GM21367 (cell line): ENCODE data around the gene R3HDM4.
"Not testable (repeated sequence)": the region's sequence is repeated elsewhere in the genome, so short reads cannot be mapped to it uniquely, and the experiment has no call there.

ENCODE experiments used
- ATAC-seq: cut with Tn5 transposase; IDR thresholded peaks from one replicate; pipeline ENCODE4 v1.9.1; 2021; ENCODE audit not compliant: unreplicated experiment

R3HDM4 gene

DNA sequence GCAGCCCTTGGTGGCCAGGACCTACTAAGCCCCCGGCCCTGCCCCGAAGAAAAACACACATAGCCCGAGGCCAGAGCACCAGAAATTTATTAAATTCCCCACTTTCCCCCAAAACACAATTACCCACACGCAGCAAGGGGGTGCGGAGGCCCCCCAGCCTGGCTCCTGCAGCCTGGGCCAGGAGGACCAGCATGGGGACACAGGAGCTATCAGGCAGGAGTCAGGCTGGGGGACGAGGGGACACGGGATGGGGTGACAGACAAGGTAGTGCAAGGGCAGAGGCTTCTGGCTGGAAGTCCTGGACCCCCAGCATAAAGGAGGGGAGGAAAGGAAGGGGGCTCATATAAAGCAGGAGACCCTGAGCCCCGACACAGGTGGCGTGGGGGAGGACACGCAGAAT lies 16.6 kb downstream of the R3HDM4 start:
- ATAC-seq = no peak

DNA sequence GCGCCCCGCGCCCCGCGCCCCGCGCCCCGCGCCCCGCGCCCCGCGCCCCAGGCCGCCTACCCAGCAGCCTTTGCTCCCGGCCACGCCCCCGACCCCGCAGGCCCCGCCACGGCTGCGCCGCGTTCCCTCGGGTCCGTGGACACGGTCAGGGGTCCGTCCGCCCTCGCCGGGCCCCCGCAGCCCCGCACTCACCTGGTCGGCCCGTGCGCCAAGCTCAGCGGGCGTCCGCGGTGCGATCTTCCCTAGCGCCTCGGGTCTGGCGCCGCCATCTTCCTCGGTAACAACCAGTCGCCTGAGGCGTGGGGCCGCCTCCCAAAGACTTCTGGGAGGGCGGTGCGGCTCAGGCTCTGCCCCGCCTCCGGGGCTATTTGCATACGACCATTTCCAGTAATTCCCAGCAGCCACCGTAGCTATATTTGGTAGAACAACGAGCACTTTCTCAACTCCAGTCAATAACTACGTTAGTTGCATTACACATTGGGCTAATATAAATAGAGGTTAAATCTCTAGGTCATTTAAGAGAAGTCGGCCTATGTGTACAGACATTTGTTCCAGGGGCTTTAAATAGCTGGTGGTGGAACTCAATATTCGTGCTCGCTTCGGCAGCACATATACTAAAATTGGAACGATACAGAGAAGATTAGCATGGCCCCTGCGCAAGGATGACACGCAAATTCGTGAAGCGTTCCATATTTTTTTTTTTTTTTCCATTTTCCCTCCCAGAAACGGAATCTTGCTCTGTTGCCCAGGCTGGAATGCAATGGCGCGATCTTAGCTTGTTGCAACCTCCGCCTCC lies 19.9 kb downstream of the R3HDM4 start, which contains the start of the genes MED16 and RNU6-9:
MED16 (minus strand) TSS at position 294 of the 796 bp plus-strand sequence. CDS start 2,056 bp downstream, outside the sequence.
RNU6-9 (plus strand) TSS at position 591 of the 796 bp plus-strand sequence.
- ATAC-seq = peak; percentile 63

DNA sequence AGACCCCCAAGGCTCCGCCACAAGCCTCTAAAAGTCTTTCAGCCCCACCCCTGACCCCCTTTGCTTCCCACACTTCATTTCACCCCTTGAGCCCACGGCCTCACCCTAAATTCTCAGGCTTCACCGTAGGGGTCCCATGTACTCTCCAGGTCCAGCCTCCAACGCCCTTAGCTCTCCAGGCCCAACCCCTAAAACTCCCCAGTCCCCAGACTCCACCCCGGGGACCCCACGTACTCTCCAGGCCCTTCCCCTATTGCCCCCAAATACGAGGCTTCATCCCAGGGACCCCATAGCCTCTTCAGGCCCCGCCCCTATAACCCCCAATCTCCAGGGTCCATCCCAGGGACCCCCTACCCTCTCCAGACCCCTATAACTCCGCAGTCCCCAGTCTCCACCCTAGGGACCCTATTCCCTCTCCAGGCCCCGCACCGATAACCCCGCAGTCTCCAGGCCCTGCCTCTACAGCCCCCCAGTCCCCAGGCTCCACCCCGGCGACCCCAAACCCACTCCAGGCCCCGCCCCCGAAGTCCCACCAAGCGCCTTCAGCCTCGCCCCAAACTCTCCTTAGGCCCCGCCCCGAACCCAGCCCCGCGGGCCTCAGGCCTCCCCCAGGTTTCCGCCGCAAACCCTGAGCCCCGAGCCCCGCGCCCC lies 20.7 kb downstream of the R3HDM4 start:
- ATAC-seq = peak; percentile 4

DNA sequence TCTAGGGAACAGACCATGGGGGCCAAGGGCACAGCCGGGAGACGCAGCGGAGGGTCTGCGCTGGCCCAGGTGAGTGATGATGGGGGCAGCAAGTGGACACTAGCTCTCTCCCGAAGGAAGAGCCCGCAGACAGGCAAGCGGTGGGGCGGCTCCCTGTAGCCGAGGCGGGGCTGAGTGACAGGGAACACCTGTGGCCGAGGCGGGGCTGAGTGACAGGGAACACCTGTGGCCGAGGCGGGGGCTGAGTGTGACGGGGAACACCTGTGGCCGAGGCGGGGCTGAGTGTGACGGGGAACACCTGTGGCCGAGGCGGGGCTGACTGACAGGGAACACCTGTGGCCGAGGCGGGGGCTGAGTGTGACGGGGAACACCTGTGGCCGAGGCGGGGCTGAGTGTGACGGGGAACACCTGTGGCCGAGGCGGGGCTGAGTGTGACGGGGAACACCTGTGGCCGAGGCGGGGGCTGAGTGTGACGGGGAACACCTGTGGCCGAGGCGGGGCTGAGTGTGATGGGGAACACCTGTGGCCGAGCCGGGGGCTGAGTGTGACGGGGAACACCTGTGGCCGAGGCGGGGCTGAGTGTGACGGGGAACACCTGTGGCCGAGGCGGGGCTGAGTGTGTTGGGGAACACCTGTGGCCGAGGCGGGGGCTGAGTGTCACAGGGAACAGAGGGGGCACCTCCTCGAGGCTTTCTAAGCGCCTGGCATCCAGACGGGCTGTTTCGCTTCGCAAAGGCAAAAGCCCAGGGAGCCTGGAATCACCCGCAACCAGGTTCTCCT lies 21.4 kb downstream of the R3HDM4 start:
- ATAC-seq = not testable (repeated sequence)

DNA sequence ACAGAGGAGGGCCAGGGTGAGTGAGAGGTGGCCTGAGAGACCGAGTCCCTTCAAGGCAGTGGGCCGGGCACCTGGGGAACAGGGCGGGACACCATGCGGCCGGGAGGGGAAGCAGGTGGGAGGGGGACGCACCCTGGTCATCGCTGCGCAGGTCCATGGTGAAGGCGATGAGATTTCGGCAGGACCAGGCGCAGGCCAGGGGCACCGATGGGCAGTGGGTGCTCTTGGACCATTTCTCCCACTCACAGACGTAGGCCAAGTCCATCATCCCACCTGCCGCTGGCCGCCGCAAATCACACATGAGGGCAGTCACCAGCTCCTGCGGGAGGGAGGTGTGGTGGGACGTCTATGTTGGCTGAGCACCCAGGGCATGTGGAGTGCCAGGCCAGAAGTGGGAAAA lies 22.2 kb downstream of the R3HDM4 start:
- no peak for ATAC-seq

DNA sequence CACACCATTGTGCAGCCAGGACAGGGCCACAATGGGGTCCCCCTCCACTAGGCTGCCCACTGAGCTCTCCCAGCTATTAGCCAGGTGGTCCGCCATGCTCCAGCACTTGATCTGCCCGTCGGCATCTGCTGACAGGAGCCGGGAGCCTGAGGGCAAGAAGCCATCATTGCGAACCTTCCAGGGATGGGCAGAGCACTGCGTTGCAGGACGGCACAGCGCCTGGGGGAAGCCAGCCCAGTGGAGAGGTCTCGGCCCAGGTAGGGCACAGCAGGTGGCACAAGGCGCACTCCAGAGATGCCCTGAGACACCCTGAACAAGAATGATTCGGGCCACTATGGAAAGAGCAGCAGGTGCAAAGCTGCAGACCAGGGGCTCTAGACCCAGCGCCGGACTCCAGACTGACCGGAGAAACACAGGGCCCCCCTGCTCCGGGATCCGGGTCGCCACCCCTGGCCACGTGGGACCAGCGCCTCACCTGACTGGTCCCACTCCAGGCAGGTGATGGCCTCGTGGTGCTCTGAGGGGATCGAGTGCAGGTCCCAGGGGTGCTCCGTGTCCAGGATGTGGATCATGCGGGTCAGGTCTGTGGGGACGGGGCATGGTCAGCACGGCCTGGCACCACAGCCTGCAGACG lies 23.2 kb downstream of the R3HDM4 start:
- no peak for ATAC-seq

DNA sequence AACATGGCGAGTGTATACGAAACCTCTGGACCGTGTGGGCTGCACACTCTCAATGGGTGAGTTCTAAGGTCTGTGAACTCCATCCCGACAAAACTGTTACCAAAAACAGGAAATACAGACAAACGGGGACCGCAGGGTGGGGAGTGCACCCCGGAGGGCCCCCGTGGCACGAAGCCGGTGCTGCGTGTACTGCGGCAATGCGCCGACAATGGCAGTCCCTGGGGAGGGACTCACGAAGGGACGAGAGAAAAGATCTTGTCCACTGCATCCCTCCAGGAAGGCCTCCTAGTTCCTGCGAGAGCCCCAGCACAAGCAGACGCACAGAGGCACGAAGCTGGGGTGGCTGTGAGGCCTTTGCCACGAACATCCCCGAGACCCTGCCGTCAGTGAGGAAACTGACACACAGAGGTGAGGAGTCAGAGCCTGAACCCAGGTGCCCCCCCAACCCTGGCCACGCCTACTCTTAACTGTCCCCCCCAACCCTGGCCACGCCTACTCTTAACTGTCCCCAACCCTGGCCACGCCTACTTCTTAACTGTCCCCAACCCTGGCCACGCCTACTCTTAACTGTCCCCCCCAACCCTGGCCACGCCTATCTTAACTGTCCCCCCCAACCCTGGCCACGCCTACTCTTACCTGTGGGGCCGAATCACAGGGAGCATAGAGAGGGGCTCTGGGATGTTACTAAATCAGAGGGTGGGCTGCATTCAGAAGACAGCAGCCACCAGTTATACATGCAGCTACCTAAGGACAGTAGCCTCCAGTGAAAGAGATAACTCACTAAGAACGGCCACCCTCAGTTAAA lies 24.2 kb downstream of the R3HDM4 start:
- no peak for ATAC-seq

DNA sequence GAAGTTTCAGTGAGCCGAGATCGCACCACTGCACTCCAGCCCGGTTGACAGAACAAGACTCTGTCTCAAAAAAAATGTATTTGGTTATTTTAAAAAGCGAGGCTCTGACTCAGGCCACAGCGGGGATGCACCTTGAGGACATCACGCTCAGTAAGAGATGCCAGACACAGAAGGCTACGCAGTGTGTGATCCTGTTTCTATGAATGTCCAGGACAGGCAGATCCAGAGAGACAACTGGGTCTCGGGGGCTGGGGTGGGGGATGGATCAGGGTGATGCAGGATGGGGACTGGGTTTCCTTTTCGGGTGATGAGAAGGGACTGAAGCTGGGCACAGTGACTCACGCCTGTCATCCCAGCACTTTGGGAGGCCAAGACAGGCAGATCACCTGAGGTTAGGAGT lies 25.4 kb downstream of the R3HDM4 start:
- no peak for ATAC-seq

DNA sequence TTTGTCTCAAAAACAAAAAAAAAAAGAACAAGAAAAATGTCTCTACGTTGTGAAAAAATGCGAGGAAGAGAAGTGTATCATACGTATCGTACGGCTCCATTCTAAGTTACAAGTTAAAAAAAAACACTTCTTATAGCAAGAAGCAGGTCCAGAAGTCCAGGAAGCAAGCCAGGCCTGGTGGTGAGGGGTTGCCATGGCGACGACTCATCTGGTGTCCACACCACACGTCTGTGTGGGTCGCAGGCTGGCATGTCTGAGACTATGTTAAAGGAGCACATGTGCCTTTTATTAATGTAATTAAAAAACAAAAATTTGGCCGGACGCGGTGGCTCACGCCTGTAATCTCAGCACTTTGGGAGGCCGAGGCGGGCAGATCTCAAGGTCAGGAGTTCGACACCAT lies 25.9 kb downstream of the R3HDM4 start:
- no peak for ATAC-seq

DNA sequence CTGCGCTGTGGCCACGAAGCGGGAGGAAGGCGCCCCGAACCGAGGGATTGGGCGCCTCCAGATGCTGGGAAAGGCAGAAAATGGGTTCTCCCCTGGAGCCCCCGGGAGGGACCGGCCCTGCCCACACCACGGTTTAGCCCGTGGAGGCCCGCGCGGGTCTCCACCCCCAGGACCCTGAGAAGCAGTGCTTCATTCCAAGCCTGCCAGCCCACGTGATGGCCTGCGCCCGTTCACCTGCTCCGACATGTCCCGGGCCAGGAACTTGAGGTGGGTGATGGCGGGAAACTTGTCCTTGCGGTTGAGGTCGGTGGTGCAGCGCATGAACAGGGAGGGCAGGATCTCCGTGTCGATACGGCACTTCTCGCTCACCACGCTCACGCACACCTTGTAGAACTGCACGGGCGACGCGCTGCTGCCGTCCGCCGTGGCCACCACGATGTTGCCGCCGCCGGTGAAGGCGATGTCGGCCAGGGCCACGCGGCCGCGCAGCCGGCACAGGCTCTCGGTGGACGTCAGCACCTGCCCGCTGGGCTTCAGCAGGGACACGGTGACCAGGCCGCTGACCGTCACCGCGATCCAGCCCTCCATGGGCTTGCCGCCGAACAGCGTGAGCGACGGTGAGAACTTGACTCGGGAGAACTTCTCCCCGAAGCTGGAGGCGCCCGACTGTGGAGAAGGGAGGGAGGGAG lies 27.3 kb downstream of the R3HDM4 start:
- ATAC-seq = no peak

DNA sequence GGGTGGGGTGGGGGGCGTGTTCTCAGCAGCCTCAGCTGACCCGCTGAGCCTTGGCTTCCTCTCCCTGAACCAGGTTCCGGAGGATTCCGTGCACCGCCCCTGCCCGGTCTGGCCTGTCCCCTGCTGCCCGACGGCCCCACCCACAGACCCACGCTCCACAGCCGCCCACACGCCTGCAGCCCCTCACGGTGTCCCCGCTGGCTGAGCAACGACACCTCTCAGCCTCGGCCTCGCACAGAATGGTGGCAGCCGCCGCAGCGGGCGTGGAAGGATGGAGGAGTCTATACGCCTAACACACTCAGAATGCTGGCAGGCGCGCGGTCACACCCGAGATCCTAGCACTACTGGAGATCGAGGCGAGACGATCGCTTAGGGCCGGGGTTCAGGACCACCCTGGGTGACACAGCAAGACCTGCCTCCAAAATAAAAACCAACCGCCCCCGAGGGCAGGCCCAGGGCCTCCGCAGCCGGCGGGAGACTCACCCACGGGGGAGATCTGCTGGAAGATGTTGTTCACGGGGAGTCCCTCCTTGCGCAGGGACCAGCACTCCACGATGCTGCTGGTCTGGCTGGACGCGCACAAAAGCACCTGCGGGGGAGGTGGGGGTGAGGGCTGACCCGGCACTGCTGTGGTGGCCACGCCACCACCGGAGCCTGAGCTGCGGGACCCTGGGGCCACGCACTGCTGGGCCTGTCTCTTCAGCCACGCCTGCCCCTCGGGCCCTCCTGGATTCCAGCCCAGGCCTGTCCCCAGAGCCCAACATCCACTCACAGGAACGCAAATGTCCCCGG lies 28.4 kb downstream of the R3HDM4 start:
- ATAC-seq = no peak

DNA sequence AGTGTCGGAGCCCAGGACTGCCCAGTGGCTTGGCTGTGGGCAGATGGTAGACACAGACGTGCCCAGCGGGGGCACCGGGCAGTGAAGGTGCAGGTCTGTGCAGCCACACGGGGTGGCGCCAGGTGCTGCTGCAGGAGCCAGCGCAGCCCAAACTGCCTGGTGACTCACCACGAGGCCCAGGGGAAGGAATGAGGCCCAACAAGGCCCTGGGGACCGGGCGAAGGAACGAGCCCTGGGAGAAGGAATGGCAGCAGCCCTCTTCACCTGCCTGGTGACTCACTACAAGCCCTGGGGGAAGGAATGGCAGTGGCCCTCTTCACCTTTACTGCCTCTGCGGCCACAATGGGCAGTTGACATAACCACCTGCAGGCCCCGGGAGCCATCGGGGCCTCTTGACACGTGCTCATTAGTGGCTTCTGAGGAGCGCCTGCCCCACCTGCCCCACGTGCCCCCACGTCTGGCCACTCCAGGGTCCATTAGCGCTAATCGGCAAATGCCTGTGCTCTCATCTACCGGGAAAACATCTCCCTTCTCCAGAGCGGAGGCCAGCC lies 29.3 kb downstream of the R3HDM4 start:
- ATAC-seq = no peak

DNA sequence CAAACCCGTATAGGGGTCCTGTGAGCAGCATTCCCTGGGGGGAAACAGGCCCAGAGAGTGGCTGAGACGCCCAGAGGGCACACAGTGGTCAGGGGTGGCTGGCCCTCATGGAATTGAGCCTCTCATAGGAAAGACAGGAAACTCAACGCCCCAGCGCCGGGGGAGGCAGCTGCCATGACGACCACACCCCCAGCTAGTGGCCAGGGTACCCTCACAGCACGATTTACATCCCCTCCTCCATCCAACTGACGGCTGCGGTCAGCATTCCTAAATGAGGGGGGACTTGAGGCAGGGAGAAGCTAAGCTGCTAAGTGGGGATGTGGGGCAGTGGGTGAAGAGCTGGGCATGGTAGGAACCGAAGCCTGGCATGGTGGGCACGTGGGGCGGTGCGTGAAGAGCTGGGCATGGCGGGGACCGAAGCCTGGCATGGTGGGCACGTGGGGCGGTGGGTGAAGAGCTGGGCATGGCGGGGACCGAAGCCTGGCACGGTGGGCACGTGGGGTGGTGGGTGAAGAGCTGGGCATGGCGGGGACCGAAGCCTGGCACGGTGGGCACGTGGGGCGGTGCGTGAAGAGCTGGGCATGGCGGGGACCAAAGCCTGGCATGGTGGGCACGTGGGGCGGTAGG lies 30.0 kb downstream of the R3HDM4 start:
- no peak for ATAC-seq

DNA sequence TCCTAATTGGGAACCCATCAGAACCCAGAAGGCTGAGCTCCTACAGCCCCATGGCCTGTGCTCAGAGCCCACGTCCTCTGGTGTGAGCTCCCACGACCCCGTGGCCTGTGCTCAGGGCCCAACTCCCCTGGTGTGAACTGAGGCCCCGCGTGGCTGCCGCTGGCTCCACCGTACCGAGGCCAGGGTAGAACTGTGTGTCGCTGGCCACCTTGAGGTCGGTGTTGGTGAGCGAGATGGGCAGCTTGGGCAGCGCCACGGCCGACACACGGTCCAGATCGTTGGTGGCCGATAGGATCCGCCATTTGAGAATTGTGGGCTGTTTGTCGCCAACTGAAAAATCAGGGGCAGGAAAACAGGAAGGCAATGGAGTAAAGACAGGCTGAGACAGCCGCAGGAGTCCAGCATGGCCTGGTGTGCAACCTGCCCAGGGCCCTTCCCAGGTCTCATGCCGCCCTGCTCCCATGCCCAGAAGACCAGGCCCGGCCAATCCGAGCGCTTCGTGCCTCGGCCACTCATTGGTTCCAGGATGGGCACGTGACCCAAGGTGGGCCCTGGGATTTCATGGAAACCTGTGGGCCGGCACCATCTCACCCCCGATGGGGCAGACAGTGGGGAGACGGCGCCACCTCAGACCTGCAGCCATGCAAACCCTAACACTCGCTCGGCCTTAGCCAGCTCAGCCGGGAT lies 31.5 kb downstream of the R3HDM4 start:
- no peak for ATAC-seq

DNA sequence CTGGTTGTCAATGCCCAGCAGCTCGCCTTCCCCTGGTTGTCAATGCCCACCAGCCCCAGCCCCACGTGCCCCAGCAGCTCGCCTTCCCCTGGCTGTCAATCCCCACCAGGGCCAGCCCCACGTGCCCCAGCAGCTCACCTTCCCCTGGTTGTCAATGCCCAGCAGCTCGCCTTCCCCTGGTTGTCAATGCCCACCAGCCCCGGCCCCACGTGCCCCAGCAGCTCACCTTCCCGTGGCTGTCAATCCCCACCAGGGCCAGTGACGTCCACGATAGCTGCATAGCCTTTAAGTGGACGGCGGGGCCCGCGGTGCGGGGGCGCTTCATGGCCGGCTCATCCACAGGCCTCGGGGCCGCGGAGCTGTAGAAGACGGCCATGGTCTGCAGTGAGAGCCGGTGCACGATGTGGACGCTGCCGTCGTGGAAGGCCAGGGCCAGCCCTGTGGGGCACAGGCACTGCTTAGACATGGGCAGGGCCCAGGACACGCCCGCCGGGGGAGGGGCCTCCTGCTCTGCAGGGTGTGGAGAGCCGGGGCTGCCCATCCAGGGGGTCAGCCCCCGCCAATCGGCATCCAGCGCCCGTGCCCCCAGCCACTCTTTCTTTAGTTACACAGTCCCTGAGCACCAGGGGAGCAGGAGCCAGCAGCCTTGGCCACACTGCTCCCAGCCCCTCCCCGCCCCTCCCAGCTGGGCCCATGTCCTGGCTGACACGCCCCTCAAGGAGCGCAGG lies 33.1 kb downstream of the R3HDM4 start:
- no peak for ATAC-seq

DNA sequence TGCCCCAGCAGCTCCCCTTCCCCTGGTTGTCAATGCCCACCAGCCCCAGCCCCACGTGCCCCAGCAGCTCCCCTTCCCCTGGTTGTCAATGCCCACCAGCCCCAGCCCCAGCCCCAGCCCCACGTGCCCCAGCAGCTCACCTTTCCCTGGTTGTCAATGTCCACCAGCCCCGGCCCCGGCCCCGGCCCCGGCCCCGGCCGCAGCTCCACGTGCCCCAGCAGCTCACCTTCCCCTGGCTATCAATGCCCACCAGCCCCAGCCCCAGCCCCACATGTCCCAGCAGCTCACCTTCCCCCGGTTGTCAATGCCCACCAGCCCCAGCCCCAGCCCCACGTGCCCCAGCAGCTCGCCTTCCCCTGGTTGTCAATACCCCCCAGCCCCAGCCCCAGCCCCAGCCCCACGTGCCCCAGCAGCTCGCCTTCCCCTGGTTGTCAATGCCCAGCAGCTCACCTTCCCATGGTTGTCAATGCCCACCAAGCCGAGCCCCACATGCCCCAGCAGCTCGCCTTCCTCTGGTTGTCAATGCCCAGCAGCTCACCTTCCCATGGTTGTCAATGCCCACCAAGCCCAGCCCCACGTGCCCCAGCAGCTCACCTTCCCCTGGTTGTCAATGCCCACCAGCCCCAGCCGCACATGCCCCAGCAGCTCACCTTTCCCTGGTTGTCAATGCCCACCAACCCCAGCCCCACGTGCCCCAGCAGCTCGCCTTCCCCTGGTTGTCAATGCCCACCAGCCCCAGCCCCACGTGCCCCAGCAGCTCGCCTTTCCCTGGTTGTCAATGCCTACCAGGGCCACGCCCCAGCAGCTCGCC lies 34.1 kb downstream of the R3HDM4 start:
- not testable (repeated sequence) for ATAC-seq
